IPS DF 4.7 (cell line): Measurements from ENCODE around the gene SPATA3.
A peak's percentile ranks its signal among the peaks of the same experiment; 100 is the strongest.
"Not testable (repeated sequence)": the region's sequence is repeated elsewhere in the genome, so short reads cannot be mapped to it uniquely, and the experiment has no call there.

Experiments used
- DNase-seq: peaks from one replicate; pipeline ENCODE4 v3.0.0-alpha.2; 2013; ENCODE audit warnings: low spot score; ENCODE audit errors: extremely low read depth

The SPATA3 gene

GRCh38 chr2:230968314-230968713 lies 27.6 kb upstream of the SPATA3 start:
- DNase-seq, result not testable (repeated sequence)

- DNase-seq, result no peak
Observed at GRCh38 chr2:230968921-230969658, 26.8 kb upstream of the SPATA3 start.

DNA sequence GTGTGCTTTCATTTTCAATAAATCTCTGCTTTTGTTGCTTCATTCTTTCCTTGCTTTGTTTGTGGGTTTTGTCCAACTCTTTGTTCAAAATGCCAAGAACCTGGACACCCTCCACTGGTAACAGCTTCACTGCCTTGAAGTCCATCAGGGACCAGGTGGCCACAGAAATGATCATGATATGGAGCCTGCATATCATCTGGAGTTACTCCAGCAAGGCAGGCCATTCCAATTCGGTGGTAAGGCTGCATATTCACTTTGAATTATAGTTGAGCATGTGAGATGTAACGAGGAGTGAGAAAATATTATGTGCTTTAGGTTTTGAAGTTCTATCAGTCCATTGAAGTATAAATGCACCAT lies 26.3 kb upstream of the SPATA3 start:
- no peak for DNase-seq

DNA sequence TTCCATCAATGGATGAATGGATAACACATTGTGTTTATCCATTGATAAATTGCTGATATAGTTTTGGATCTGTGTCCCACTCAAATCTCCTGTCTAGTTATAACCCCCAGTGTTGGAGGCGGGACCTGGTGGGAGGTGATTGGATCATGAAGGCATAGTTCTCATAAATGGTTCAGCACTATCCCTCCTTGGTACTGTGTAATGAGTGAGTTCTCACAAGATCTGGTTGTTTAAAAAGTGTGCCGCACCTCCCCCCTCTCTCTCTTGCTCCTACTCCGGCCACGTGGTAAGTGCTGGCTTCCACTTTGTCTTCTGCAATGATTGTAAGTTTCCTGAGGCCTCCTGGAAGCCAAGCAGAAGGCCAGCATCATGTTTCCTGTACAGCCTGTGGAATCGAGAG lies 23.9 kb upstream of the SPATA3 start:
- no peak for DNase-seq

DNA sequence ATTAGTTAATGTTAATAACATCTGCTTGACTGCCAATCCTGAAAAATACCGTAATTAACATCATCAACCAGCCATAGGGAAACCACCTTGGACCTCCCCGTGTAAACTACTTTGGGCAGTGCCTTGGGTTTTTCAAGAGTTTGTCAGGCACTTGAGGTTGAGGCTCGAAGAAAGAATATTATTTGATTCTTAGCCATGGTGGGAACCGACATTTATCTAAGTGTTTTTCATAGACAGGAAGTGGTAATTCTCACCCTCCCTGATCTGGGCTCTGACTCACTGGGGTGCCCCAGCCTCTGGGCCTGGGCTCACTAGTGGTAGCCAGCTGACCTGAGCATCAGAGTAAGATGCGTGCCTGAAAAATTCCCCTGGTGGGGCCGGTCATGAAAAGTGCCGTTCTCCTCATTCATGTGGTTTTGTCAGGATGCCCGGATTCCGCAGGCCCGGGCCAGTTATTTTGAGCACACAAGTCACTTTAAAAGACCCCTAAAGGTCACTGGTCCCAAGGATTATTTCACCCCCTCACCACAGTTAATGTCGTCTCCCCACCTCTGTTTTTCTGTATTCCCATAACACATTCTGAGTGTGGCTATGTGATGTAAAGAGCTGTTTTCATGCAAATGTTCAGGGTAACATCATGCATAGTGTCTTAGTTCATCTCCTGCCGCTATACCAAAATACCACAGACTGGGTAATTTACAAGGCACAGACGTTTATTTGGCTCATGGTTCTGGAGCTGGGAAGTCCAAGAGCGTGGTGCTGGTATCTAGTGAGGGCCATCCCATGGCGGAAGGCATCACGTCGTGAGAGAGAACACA lies 21.6 kb upstream of the SPATA3 start:
- no peak for DNase-seq

DNA sequence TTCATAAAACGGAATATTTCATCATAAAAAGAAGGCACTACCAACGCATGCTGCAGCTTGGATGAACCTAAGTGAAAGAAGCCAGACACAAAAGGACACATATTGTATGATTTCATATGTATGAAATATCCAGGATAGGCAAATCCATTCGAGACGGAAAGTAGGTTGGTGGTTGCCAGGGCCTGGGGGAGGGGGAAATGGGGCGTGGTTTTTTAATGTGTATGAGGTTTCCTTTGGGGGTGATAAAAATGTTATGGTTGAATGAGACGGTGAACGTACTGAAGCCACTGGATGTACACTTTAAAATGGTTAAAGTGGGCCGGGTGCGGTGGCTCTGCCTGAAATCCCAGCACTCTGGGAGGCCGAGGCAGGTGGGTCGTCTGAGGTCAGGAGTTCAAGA lies 20.0 kb upstream of the SPATA3 start:
- DNase-seq, result no peak

DNA sequence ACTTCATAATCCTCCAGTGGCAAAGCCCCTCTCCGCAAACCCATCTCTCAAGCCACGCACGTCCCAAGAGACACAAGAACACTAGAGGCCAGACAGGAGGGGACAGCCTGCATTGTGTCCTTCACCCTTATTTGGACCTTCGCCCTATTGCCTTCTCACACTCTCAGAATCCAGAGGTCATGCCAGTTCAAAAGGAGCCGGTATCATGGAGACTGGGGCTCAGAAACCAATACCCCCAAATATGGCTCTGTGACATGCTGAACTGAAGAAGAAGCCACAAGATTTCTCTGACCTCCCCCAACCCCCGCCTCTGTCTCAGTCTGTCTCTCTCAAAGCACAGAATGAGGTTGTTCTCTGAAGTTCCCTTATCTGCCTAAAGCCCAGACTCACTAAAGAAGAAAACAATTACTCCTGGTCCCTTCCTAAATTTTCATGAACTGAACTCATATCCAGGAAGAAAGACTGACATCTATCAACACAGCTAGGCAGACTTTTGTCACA lies 19.2 kb upstream of the SPATA3 start:
- DNase-seq, result no peak

- DNase-seq, result no peak
Observed at GRCh38 chr2:230980468-230980867, 15.5 kb upstream of the SPATA3 start.

DNA sequence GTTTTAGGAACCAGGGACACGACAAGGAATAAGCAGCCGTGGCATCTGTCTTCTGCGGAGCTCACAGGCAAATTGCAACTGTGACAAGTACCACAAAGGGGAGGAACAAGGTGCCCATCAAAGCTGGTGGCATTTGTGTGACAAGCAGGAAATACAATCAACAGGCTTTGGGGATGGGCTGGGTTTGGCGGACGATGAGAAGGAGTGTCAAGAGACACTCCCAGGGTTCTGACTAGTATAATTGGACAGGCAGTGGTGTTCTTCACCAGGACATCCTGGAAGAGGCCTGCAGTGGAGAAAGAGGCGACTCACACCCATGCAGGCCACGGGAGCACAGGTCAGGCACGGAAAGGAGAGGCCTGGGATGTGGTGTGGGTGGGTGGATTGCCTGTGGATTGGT lies 14.2 kb upstream of the SPATA3 start:
- no peak for DNase-seq

DNA sequence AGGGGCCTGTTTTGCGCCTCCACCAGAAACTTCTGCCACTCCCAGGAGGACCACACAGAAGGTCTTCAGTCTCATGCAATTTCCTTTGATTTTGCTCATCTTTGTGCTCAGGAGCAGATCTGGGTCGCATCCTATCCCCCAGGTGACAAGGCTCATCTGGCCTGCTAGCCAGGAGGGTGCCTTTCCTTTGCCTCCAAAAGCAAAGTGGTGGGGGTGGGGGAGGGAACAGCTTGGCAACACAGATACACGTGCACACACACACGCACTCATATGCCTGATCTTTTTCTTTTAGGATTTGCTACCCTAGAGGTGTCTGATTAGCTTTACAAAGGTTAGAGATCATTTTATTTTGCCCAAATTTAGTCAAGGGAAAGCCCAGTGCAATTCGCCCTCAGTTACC lies 13.8 kb upstream of the SPATA3 start:
- DNase-seq, result no peak

- no peak for DNase-seq
Observed at GRCh38 chr2:230982528-230982927, 13.4 kb upstream of the SPATA3 start.

GRCh38 chr2:230983566-230983965 lies 12.4 kb upstream of the SPATA3 start:
- DNase-seq, result no peak

- no peak for DNase-seq
Observed at GRCh38 chr2:230984393-230985220, 11.3 kb upstream of the SPATA3 start.

DNA sequence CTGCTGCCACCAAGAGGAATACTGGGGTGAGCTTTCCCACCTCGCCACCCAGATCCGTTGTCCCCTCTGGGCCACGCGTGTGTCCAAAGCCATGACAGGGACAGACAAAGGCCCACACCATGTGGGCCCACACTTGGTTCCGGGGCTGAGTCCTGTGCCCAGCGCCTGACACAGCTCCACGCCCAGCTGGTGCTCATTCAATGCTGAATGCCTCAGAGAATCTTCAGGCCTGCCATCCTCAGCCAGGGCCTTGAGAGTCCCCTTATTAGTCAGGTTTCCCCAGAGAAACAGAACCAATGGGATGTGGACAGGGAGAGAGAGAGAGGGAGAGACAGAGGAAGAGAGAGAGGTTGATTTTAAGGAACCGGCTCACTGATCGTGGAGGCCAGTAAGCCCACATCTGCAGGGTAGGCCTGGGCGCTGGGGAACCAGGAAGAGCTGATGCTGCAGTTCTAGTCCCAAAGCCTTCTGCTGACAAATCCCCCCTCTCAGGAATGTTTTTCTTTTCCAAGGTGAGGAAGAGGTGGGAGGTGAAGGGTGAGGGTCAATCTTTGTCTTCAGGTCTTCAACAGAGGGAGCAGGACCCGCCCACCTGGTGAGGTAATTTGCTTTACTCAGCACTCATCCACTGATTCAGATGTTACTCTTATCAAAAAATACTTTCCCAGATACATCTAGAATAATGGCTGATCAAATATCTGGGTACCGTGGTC lies 10.2 kb upstream of the SPATA3 start:
- no peak for DNase-seq

DNA sequence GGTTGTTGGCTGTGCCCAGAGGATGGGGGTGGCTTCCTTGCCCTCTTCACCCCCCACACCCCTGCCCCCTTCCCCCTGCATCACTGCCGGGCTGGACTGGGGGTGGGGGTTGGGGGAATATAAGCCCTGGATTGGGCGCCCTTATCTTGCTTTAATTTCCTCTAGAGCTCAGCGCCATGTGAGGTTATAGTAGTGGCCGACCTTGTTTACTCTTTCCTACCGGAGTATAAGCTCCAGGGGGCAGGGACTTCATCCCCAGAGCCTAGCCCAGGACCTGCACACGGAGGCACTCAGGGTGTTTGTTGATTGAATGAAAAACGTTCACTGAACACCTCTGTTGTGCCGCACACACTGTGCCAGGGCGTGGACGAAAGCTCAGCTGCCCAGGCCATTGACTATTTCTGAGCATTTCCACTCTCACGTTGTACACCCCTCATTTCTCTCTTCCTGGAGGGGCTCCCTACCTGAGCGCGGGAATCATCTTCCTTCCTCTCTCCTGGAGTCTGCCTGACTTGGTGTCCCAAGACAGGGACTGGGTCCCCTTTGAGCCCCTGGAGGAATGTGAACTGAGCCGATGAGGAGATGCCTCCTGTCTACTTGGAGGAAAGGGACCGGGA lies 9.3 kb upstream of the SPATA3 start:
- DNase-seq, result no peak

DNA sequence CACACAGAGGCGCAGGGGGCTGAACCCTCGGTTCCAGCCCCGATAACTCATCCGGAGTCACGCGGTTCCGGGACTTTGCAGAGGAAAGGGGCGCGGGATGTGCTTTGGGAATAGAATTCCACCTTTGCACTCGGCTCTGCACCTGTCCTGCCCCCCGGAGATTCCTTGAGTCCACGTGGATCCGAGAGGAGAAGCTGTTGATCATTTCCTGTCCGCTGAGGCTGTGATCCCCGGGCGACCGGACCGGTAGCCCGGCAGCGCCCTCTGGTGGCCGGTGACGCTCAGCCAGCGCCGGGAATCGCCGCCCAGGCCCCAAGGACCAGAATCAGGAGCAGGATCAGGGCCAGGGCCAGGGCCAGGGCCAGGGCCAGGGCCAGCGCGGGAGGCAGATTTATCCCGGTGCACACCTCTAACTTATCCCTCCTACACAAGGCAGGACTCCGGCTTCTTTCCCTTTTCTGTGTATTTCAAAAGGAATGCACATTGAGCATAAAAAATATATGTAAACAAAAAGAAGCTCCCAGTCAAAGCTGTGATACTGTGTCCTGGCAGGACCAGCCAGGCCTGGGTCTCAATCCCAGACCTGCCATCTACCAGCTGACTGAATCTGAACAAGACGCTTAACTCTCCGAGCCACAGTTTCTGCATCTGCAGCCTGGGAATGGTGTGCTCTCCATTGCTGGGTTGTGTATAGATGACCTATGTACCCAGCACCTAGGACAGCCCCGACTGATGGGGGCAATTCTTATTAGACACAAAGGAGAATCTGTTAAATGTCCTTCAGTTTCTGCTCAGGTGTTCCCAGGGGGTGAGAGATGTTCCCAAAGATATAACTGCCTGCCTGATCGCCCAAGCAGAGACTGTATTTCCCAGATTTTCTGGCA lies 8.5 kb upstream of the SPATA3 start:
- peak; percentile 44 for DNase-seq

- DNase-seq, result no peak
Observed at GRCh38 chr2:230989731-230990130, 6.2 kb upstream of the SPATA3 start.

- no peak for DNase-seq
Observed at GRCh38 chr2:230990131-230990898, 5.6 kb upstream of the SPATA3 start.

DNA sequence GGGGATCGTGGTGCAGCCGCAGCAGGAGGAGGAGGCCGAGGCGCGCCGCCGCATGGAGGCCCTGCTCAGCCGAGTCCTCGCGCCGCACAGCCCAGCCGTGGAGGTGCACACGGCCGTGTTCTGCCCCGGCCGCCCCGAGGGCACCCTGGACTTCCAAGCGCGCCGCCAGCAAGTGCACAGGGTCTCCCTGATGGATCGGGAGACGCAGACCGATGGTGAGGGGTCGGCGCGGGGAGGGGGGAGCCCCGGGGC lies 5.1 kb upstream of the SPATA3 start:
- no peak for DNase-seq
